Stimulated activated CD8-positive, alpha-beta memory T cell treated with anti-CD3 and anti-CD28 coated beads, Interleukin-12 subunit alpha, Interleukin-12 subunit beta, amount 100 ng/mL, for 24 hours (primary cell): ENCODE results near the gene PLXNC1.
"Not testable (repeated sequence)": the region's sequence is repeated elsewhere in the genome, so short reads cannot be mapped to it uniquely, and the experiment has no call there.

Source experiments
- DNase-seq: peaks from one replicate; pipeline ENCODE4 v3.0.0-alpha.2; 2020; ENCODE audit errors: extremely low read depth

PLXNC1 gene

GRCh38 chr12:94289461-94290312, 141.3 kb downstream of the PLXNC1 start:
- DNase-seq: no peak

GRCh38 chr12:94290353-94290752, 142.0 kb downstream of the PLXNC1 start:
- no peak for DNase-seq

GRCh38 chr12:94297096-94297699, 148.8 kb downstream of the PLXNC1 start:
- DNase-seq: no peak

- no peak for DNase-seq
Observed at GRCh38 chr12:94297876-94298505, 149.6 kb downstream of the PLXNC1 start.

- DNase-seq: no peak
Observed at GRCh38 chr12:94299846-94300245, 151.5 kb downstream of the PLXNC1 start.

- no peak for DNase-seq
Observed at GRCh38 chr12:94304012-94304411, 155.6 kb downstream of the PLXNC1 start.

GRCh38 chr12:94304566-94305061, 156.2 kb downstream of the PLXNC1 start:
- DNase-seq: no peak

- DNase-seq: no peak
Observed at GRCh38 chr12:94305130-94305957, 157.0 kb downstream of the PLXNC1 start.

- DNase-seq: no peak
Observed at GRCh38 chr12:94308612-94309011, 160.2 kb downstream of the PLXNC1 start.

- no peak for DNase-seq
Observed at GRCh38 chr12:94309373-94309772, 161.0 kb downstream of the PLXNC1 start.

GRCh38 chr12:94312378-94312777, 164.0 kb downstream of the PLXNC1 start:
- no peak for DNase-seq

GRCh38 chr12:94316600-94316999, 168.2 kb downstream of the PLXNC1 start:
- DNase-seq: not testable (repeated sequence)

- no peak for DNase-seq
Observed at GRCh38 chr12:94318181-94318580, 169.8 kb downstream of the PLXNC1 start.

GRCh38 chr12:94320109-94320508, 171.7 kb downstream of the PLXNC1 start:
- no peak for DNase-seq

GRCh38 chr12:94322346-94322745, 174.0 kb downstream of the PLXNC1 start:
- no peak for DNase-seq

- DNase-seq: no peak
Observed at GRCh38 chr12:94326234-94326633, 177.9 kb downstream of the PLXNC1 start.

- no peak for DNase-seq
Observed at GRCh38 chr12:94326727-94327126, 178.3 kb downstream of the PLXNC1 start.

GRCh38 chr12:94327809-94328208, 179.4 kb downstream of the PLXNC1 start:
- no peak for DNase-seq

GRCh38 chr12:94329366-94329765, 181.0 kb downstream of the PLXNC1 start:
- no peak for DNase-seq

GRCh38 chr12:94333396-94333795, 185.0 kb downstream of the PLXNC1 start:
- no peak for DNase-seq

GRCh38 chr12:94336211-94336925, 188.0 kb downstream of the PLXNC1 start:
- DNase-seq: no peak
